Common myeloid progenitor, CD34-positive (primary cell): ENCODE results near the gene PRPF8.

Experiments
- CTCF ChIA-PET: fragments of 350-600 bp; sonication (Branson Sonifier 250); formaldehyde crosslinking; loops from one replicate; lab custom pipeline; 2021; ENCODE audit warnings: antibody characterized with exemption; lab: Charles Lee
- POLR2A ChIA-PET: fragments of 350-600 bp; sonication (Branson Sonifier 250); formaldehyde crosslinking; loops from one replicate; lab custom pipeline; 2021; ENCODE audit warnings: antibody characterized with exemption; lab: Charles Lee
- DNase-seq, 3 donors: peaks; one replicate each; pipeline versions ENCODE4 v3.0.0 to v3.0.0-alpha.2; 2013
- H3K27ac ChIP-seq, 2 experiments: 1 replicate in 1 of 2; 2 replicates in 1 of 2; pipeline ENCODE4 v1.7.0; 2013; ENCODE audit warnings: inconsistent platforms in 2 of 2, low read length in 2 of 2, mild to moderate bottlenecking in 2 of 2, low read depth in 1 of 2, moderate library complexity in 1 of 2; ENCODE audit not compliant: severe bottlenecking in 2 of 2, insufficient read depth in 1 of 2, poor library complexity in 1 of 2
- H3K27me3 ChIP-seq, 5 experiments: replicated peaks in 2 of 5; 1 replicate in 3 of 5; 2 replicates in 2 of 5; pipeline versions ENCODE4 v1.6.1 to v1.7.0; 2013; ENCODE audit warnings: low read length in 4 of 5, mild to moderate bottlenecking in 2 of 5, moderate library complexity in 2 of 5, inconsistent platforms in 1 of 5; ENCODE audit not compliant: insufficient read depth in 5 of 5, control insufficient read depth in 4 of 5
- H3K36me3 ChIP-seq, 4 experiments: 1 replicate in 2 of 4; 2 replicates in 2 of 4; pipeline versions ENCODE4 v1.6.1 to v1.7.0; 2013; ENCODE audit warnings: low read length in 3 of 4, control low read depth in 1 of 4, mild to moderate bottlenecking in 1 of 4; ENCODE audit not compliant: control insufficient read depth in 4 of 4, insufficient read depth in 4 of 4
- H3K4me1 ChIP-seq, 4 experiments: 1 replicate in 3 of 4; 2 replicates in 1 of 4; pipeline versions ENCODE4 v1.6.1 to v1.7.1; 2013; ENCODE audit warnings: low read length in 3 of 4, mild to moderate bottlenecking in 3 of 4, control low read depth in 1 of 4, inconsistent platforms in 1 of 4, moderate library complexity in 1 of 4; ENCODE audit not compliant: control insufficient read depth in 4 of 4, insufficient read depth in 4 of 4; ENCODE audit errors: control extremely low read depth in 1 of 4
- H3K4me3 ChIP-seq, 7 experiments: 1 replicate in 4 of 7; 2 replicates in 3 of 7; pipeline versions ENCODE4 v1.5.1 to v1.7.0; 2013; ENCODE audit warnings: mild to moderate bottlenecking in 7 of 7, low read length in 6 of 7, moderate library complexity in 6 of 7, inconsistent platforms in 2 of 7, low read depth in 2 of 7, control low read depth in 1 of 7; ENCODE audit not compliant: insufficient read depth in 4 of 7, control insufficient read depth in 1 of 7; ENCODE audit errors: extremely low read depth in 1 of 7
- H3K9me3 ChIP-seq, 5 experiments: 1 replicate in 4 of 5; 2 replicates in 1 of 5; pipeline versions ENCODE4 v1.6.1 to v1.7.1; 2013; ENCODE audit warnings: low read length in 4 of 5, mild to moderate bottlenecking in 2 of 5, inconsistent platforms in 1 of 5, low read depth in 1 of 5, moderate library complexity in 1 of 5; ENCODE audit not compliant: control insufficient read depth in 4 of 5, insufficient read depth in 2 of 5; ENCODE audit errors: control extremely low read depth in 1 of 5
- WGBS: methylation state at CpG from one replicate; pipeline ENCODE4 v1.1.5; 2013; ENCODE audit not compliant: insufficient coverage; 5-methylcytosine and 5-hydroxymethylcytosine counted together

The PRPF8 gene

DNA sequence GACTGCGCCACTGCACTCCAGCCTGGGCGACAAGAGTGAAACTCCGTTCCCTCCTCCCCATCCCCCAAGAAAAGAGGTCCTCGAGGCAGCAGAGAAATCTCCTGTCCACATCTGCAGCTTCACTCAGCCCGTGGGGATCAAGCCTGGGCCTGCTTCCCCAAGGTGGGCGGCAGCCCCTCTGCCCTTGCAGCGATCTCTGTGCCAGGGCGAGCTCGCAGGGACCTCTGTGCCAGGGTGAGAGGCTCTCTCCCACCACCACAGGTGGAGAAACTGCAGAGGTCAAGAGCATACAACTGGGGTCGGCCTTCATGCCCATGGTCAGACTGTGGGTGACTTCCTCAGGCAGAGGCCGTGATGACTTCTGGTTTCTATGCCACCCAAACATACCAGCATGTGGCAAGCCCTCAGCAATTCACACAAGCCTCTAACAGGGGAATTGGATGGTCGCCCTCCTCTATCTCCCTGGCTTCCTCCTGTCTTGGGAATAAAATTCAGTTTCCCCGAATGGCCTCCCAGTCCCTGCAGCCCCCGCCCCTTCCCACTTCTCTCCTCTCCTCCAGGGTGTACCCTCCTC lies 61.5 kb downstream of the PRPF8 start:
- WGBS, result 95% methylated on average over 13 of the region's 14 CpGs
- no peak overlapping the region for H3K27ac ChIP-seq
- peaks cover 3 to 39% (median 39%) of the 10 kb centered on the region in 4 experiments for H3K4me1 ChIP-seq
- no peak for DNase-seq
- H3K27me3 ChIP-seq, result no peaks in the 10 kb centered on the region
- peaks cover 0 to 11% (median 3%) of the 10 kb centered on the region in 4 experiments for H3K36me3 ChIP-seq
- ChIA-PET POLR2A (no interaction called here), CTCF (no interaction called here)
- H3K4me3 ChIP-seq, result no peak overlapping the region
- no peaks in the 10 kb centered on the region for H3K9me3 ChIP-seq

DNA sequence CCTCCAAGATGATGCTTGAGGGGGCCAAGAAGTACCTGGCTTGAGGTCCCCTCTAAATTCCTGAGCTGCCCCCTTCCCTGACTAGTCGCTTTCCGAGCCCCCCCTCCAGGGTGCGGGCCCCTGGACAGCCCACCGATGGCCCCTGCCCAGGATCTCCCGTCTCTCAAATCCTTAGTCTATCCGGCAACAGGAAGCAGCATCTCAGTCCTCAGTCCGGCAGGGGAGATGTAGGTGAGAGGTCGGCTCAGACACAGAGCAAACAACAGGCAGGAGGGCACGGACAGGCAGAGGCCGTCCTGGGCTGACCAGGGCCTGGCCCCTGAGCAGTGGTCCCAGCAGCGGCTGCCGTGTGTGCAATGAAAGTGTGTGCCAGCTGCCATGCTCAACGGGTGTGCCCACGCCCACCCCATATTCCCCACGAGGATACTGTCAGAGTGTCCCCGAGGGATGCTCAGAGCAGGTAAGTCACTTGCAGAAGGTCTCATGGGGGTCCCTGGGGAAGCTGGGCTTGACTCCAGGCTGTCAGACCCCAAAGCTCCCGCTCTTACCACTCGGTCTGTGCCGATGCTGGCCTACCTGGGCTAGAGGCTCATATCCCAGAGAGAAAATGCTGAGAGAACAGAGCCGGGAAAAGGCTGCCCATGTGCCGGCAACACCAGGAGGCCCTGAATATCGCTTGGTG lies 63.3 kb downstream of the PRPF8 start:
- DNase-seq, result no peak
- peaks cover 3 to 27% (median 26%) of the 10 kb centered on the region in 4 experiments for H3K4me1 ChIP-seq
- no peaks in the 10 kb centered on the region for H3K9me3 ChIP-seq
- ChIA-PET CTCF (interaction anchor here (0.9 kb wide), 1 partner anchor 46 kb away, joined by 4 read pairs; no protein-coding TSS in a partner anchor), POLR2A (no interaction called here)
- peaks cover 0 to 13% (median 3%) of the 10 kb centered on the region in 4 experiments for H3K36me3 ChIP-seq
- WGBS, result 96% methylated on average over 19 of the region's 22 CpGs
- no peak overlapping the region for H3K4me3 ChIP-seq
- H3K27me3 ChIP-seq, result no peaks in the 10 kb centered on the region
- H3K27ac ChIP-seq, result no peak overlapping the region

DNA sequence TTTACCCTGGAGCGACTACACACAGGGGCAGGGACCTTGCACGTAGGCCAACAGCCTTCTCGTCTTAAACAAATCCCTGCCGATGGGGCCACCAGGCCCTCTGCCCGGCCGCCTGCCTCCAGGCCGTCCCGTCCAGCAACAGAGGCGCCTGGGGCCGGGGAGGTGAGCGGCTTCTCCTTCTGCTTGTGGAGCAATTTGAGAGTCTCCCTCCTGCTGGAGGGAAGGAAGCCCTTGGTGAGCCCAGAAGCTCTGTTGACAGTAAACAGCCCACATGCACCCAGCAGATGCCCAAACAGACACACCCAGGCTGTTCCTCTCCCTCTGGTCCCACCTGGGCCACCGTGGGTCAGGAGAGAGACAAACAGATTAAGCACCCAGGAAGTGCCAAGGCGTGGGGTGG lies 64.2 kb downstream of the PRPF8 start:
- H3K4me1 ChIP-seq, result peaks cover 0 to 17% (median 17%) of the 10 kb centered on the region in 4 experiments
- ChIA-PET POLR2A (no interaction called here), CTCF (no interaction called here)
- DNase-seq, result no peak
- no peaks in the 10 kb centered on the region for H3K9me3 ChIP-seq
- WGBS, result 91% methylated on average over 12 of the region's 13 CpGs
- H3K27me3 ChIP-seq, result no peaks in the 10 kb centered on the region
- H3K36me3 ChIP-seq, result peaks cover 0 to 16% (median 3%) of the 10 kb centered on the region in 4 experiments
- no peak overlapping the region for H3K4me3 ChIP-seq
- no peak overlapping the region for H3K27ac ChIP-seq

DNA sequence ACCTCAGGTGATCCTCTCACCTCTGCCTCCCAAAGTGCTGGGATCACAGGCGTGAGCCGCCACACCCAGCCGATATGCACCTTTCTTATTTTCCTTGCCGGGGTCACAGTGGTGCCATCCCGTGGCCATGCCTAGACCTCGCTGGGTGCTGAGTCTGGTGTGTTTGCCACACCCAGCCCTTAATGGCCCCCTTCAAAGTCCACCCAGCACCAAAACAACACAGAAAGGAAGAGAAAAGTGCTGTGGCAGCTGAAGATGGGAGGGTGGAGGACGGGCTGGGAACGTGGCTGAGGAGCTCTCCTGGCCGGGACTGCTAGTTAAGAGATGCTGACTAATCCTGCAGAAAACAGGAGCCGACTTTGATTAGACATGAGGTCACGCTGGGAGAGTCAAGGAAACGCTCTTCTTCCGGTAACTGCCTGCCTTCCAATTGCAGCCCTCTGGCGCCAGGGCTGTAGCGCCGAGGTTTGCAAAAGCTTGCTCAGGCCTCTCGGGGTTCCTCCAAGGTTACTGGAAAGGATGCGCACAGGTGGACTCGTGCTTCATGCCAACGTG lies 67.0 kb downstream of the PRPF8 start:
- no peak overlapping the region for H3K27ac ChIP-seq
- H3K4me1 ChIP-seq, result peaks cover 0 to 8% (median 6%) of the 10 kb centered on the region in 4 experiments
- H3K9me3 ChIP-seq, result no peaks in the 10 kb centered on the region
- no peaks in the 10 kb centered on the region for H3K27me3 ChIP-seq
- POLR2A ChIA-PET, result interaction anchor here (0.9 kb wide), 1 partner anchor 57 kb away, joined by 3 read pairs; no protein-coding TSS in a partner anchor
- DNase-seq, result peak; percentile 42 to 62 (median 55)
- peaks cover 2 to 27% (median 11%) of the 10 kb centered on the region in 4 experiments for H3K36me3 ChIP-seq
- 79% methylated on average over 17 of the region's 20 CpGs for WGBS
- peak overlapping the region in 1 of 7 experiments; percentile 33 for H3K4me3 ChIP-seq
- CTCF ChIA-PET, result interaction anchor here (1.0 to 3.9 kb wide), 5 partner anchors 9 to 44 kb away, joined by 4 to 24 read pairs (median 8); partner anchors contain the start of gene SLC43A2

DNA sequence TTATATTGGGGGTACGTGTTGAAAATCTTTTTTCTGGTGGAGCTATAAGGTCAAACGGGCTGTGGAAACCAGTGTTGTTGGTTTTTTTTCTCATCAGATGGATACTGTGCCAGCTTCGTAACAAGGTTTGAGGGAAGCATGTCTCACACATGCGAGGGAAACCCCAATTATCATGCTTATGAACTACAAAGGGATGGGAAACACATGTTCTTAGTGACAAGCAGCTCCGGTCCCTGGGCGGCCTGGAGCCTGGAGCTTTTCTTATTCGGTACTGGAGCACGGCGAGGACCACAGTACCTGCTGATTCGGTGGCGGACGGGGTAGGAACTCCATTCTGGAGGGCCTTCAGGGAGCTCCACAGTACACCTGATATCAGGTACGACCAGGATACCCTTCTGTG lies 68.6 kb downstream of the PRPF8 start:
- 90% methylated on average over 12 of the region's 13 CpGs for WGBS
- no peak overlapping the region for H3K4me3 ChIP-seq
- ChIA-PET CTCF (interaction anchor here (0.9 to 3.9 kb wide), 4 partner anchors 9 to 42 kb away, joined by 5 to 24 read pairs (median 8); partner anchors contain the start of gene SLC43A2), POLR2A (interaction anchor here (0.7 to 1.3 kb wide), 2 partner anchors 18 to 42 kb away, joined by 4 read pairs; no protein-coding TSS in a partner anchor)
- no peaks in the 10 kb centered on the region for H3K9me3 ChIP-seq
- no peaks in the 10 kb centered on the region for H3K27me3 ChIP-seq
- no peak overlapping the region for H3K27ac ChIP-seq
- H3K36me3 ChIP-seq, result peaks cover 2 to 27% (median 16%) of the 10 kb centered on the region in 4 experiments
- DNase-seq, result no peak
- H3K4me1 ChIP-seq, result peaks cover 0 to 12% (median 6%) of the 10 kb centered on the region in 4 experiments

DNA sequence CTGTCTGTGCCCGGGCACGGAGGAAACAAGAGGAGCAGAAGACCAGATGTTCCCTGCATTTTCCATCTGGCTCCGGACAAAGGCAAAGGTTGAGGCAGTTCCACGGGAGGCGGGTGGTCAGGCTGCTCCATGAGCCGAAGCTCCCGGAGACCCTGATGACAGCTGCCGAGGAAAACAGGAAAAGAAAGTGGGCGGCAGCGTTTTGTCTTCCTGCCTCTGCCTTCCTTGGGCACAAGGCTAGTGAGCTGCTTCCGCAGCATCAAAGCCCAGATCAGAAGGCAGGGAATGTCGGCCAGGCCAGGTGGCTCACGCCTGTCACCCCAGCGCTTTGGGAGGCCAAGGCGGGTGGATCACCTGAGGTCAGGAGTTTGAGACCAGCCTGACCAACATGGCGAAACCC lies 72.3 kb downstream of the PRPF8 start:
- CTCF ChIA-PET, result no interaction called here
- 96% methylated on average over 16 of the region's 16 CpGs for WGBS
- Histone ChIP-seq H3K36me3 (peaks cover 2 to 26% (median 16%) of the 10 kb centered on the region in 4 experiments), H3K27me3 (no peaks in the 10 kb centered on the region), H3K4me1 (peaks cover 0 to 12% (median 1%) of the 10 kb centered on the region in 4 experiments), H3K4me3 (no peak overlapping the region), H3K9me3 (no peaks in the 10 kb centered on the region), H3K27ac (no peak overlapping the region)
- POLR2A ChIA-PET, result no interaction called here
- DNase-seq, result no peak
